Aorta (tissue), 5 donors: Measurements from ENCODE around the gene NLGN1. TPM values are rescaled to one million over a fixed set of nuclear protein-coding genes. Genes with fewer than 3 reads are reported as not detected.

ENCODE experiments used
- ATAC-seq: fragments of 200-7000 bp; cut with Tn5 transposase; one replicate; pipeline ENCODE4 v1.9.1; 2022; ENCODE audit warnings: moderate library complexity; ENCODE audit not compliant: low FRiP score
- DNase-seq, 2 donors: peaks; one replicate each; pipeline ENCODE4 v3.0.0-alpha.2; 2020
- H3K27ac ChIP-seq, 2 donors: one replicate each; pipeline ENCODE4 v1.5.1; 2013; ENCODE audit warnings: low read length in 2 of 2, mild to moderate bottlenecking in 2 of 2, moderate library complexity in 2 of 2, control low read depth in 1 of 2, inconsistent platforms in 1 of 2, low read depth in 1 of 2
- H3K27me3 ChIP-seq, 2 donors: one replicate each; pipeline ENCODE4 v1.6.1; 2013; ENCODE audit warnings: control low read depth in 1 of 2, low read length in 1 of 2, mild to moderate bottlenecking in 1 of 2, moderate library complexity in 1 of 2; ENCODE audit not compliant: insufficient read depth in 2 of 2, control insufficient read depth in 1 of 2
- H3K36me3 ChIP-seq, 2 donors: one replicate each; pipeline ENCODE4 v1.6.1; 2013; ENCODE audit warnings: control low read depth in 1 of 2, low read length in 1 of 2, mild to moderate bottlenecking in 1 of 2; ENCODE audit not compliant: insufficient read depth in 2 of 2, control insufficient read depth in 1 of 2
- H3K4me1 ChIP-seq, 2 donors: one replicate each; pipeline ENCODE4 v1.6.1; 2013; ENCODE audit warnings: low read length in 2 of 2, control low read depth in 1 of 2, mild to moderate bottlenecking in 1 of 2, moderate library complexity in 1 of 2; ENCODE audit not compliant: insufficient read depth in 2 of 2, control insufficient read depth in 1 of 2
- H3K4me3 ChIP-seq, 2 donors: one replicate each; pipeline ENCODE4 v1.5.1; 2013; ENCODE audit warnings: low read length in 2 of 2, control low read depth in 1 of 2, mild to moderate bottlenecking in 1 of 2
- H3K9me3 ChIP-seq: one replicate; pipeline ENCODE4 v1.6.1; 2013; ENCODE audit warnings: mild to moderate bottlenecking, low read length; ENCODE audit not compliant: control insufficient read depth
- WGBS, 2 donors: extraction: QIAGEN DNeasy Blood & Tissue Kit; methylation state at CpG; one replicate each; pipeline ENCODE4 v1.1.7; 2013; 5-methylcytosine and 5-hydroxymethylcytosine counted together
- intact Hi-C, 2 donors: fragments of 100-400 bp; cut with DNase I; formaldehyde crosslinking; loops; one replicate each; pipeline versions ENCODE4 v1.14.2 to v1.15.0; 2022
- polyA plus RNA-seq, 2 donors: library from polyadenylated mRNA; stranded (reverse); fragments of 200-250 nt; gene quantifications; one replicate each; pipeline ENCODE4 v1.2.3, GENCODE V29; 2013
- total RNA-seq, 2 donors: library from RNA; stranded (reverse); fragmentation: NEBNext Ultra II Directional; extraction: Animal tissue kit (Norgen Biotek cat#: 25700); gene quantifications; one replicate each; pipeline ENCODE4 v1.2.1, GENCODE V29; 2021
- donor health status: healthy with polysubstance abuse.
- donor health status: Bipolar disorder and iron deficiency.
- donor health status: DM: no; HTN: no; CAD: no.
- donor health status: DM: no; HTN: no; CAD: no.
- donor health status: DM: yes; HTN: yes; CAD: no.

Gene NLGN1
- total and polyA plus RNA-seq, 4 donors: 0.50 to 20.0 (median 8.6) TPM

GRCh38 chr3:174162550-174162949 is 765.0 kb downstream of the NLGN1 start:
- Histone ChIP-seq H3K36me3 (no peaks in the 10 kb centered on the region), H3K9me3 (no peaks in the 10 kb centered on the region), H3K4me3 (no peak overlapping the region), H3K4me1 (no peaks in the 10 kb centered on the region), H3K27ac (no peak overlapping the region), H3K27me3 (no peaks in the 10 kb centered on the region)
- ATAC-seq (no peak), DNase-seq (no peak)
- 91 to 92% methylated on average over 1 of the region's 1 CpG for WGBS, 2 donors
- intact Hi-C loops: no loop called here

DNA sequence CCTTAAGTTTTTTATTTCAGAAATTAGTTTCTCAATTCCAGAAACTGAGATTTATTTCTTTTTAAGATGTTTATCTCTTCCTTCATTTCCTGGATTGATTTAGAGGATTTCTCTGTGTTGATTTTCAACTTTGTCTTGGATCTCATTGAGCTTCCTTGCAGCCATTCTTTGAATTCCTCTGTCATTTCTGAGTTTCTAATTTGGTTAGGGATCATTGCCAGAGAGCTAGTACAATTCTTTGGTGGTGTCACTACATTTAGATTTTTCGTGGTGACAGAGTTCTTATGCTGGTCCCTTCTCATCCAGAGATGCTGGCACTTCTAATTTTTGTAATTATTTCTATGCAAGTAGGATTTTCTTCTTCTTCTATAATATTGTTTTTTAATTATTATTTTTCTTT is 770.5 kb downstream of the NLGN1 start:
- Histone ChIP-seq H3K4me1 (no peaks in the 10 kb centered on the region), H3K9me3 (no peaks in the 10 kb centered on the region), H3K4me3 (no peak overlapping the region), H3K36me3 (no peaks in the 10 kb centered on the region), H3K27ac (no peak overlapping the region), H3K27me3 (no peaks in the 10 kb centered on the region)
- intact Hi-C loops: no loop called here
- ATAC-seq: no peak
- DNase-seq: no peak
- WGBS, 2 donors: 3 to 10% methylated on average over 1 of the region's 1 CpG

DNA sequence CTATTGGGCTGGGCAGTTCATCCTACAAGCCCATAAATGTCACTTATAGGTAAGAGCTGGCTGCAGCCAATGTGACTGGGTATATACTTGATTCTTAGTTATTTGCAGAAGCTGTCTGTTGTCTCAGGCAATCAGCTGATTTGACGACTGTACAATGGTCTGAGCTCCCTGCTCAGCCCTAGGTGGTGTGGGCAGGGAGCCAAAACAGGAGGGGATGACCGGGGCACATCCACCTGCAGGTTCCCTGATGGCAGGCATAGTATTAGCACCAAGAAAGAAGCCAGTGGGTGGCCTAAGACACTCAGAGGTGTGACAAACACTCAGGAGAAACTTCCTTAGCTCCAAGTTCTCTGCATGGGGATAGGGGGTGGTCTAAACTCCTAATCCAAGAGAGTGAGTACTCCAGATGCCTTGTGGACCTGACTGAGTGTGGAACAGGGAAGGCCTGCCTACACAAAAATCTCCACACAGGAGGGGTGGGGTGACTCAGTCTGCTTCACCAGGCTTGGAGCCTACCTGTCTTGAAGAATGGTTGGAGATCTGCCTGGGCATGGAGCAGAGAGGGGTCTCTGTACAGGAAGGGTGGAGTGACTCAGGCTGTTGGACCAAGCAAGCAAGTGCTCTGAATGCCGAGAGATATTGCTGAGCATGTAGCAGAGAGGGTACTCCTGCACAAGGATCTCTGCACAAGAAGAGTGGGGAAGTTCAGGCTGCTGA is 771.2 kb downstream of the NLGN1 start:
- H3K36me3 ChIP-seq: no peaks in the 10 kb centered on the region
- H3K9me3 ChIP-seq: no peaks in the 10 kb centered on the region
- H3K27me3 ChIP-seq: no peaks in the 10 kb centered on the region
- ATAC-seq: no peak
- H3K27ac ChIP-seq: no peak overlapping the region
- H3K4me3 ChIP-seq: no peak overlapping the region
- DNase-seq: no peak
- intact Hi-C loops: no loop called here
- 91 to 93% methylated on average over 3 of the region's 3 CpGs for WGBS, 2 donors
- no peaks in the 10 kb centered on the region for H3K4me1 ChIP-seq

DNA sequence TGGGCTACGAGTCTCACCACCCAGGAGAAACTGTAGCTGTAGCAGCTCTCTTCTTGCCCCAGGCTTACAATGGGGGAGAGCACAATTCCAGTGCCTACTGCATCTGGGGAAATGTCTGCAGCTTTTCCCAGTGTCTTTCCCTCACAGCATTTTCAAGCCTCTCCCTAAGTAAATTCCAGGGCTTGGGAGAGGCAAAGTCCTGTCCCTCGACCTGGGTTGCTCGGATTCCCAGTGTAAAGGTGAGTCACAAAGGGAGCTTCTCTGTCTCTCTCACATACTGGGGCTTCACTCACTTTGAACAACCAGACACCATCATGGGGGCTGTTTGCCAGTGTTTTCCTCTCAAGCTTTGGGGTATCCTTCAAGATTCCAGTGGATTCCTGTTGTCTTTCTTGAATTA is 772.2 kb downstream of the NLGN1 start:
- no peaks in the 10 kb centered on the region for H3K4me1 ChIP-seq
- WGBS, 2 donors: 93 to 97% methylated on average over 3 of the region's 3 CpGs
- H3K9me3 ChIP-seq: no peaks in the 10 kb centered on the region
- H3K27me3 ChIP-seq: no peaks in the 10 kb centered on the region
- DNase-seq (no peak), ATAC-seq (no peak)
- H3K4me3 ChIP-seq: no peak overlapping the region
- intact Hi-C loops: no loop called here
- no peak overlapping the region for H3K27ac ChIP-seq
- no peaks in the 10 kb centered on the region for H3K36me3 ChIP-seq

GRCh38 chr3:174170248-174170647 is 772.7 kb downstream of the NLGN1 start:
- Histone ChIP-seq H3K36me3 (no peaks in the 10 kb centered on the region), H3K9me3 (no peaks in the 10 kb centered on the region), H3K27me3 (no peaks in the 10 kb centered on the region), H3K27ac (no peak overlapping the region), H3K4me3 (no peak overlapping the region), H3K4me1 (no peaks in the 10 kb centered on the region)
- DNase-seq: no peak
- WGBS, 2 donors: 86 to 87% methylated on average over 2 of the region's 2 CpGs
- ATAC-seq: no peak
- intact Hi-C loops: no loop called here

DNA sequence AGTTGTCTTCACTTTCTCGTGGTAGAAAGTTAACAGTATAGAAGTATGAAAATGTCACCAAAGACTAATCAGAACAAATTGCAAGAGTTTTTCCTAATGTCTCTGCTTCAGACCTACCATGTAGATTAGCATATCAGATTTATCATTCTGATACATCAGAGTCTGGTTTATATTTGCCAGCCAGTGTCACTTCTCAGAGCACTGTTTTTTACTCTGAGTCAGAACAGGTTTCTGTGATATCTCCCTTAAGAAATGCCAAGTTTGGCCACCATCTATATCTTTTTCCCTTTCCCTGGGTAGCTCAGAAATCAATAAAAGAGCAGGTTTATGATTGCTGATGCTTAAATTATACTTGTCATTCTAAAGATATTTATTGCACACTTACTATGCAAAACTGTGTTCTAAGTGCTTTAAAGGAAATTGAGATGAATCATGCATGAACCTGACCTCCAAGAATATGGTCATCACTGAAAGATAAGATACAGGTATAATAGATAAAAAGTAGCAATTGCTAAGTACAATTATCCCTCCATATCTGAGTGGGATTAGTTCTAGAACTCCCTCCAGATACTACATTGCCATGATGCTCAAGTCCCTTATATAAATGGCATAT is 788.9 kb downstream of the NLGN1 start:
- Histone ChIP-seq H3K36me3 (no peaks in the 10 kb centered on the region), H3K4me3 (no peak overlapping the region), H3K27me3 (no peaks in the 10 kb centered on the region), H3K4me1 (no peaks in the 10 kb centered on the region), H3K9me3 (no peaks in the 10 kb centered on the region), H3K27ac (no peak overlapping the region)
- ATAC-seq (no peak), DNase-seq (no peak)
- 61 to 77% methylated on average over 1 of the region's 1 CpG for WGBS, 2 donors
- intact Hi-C loops: no loop called here

DNA sequence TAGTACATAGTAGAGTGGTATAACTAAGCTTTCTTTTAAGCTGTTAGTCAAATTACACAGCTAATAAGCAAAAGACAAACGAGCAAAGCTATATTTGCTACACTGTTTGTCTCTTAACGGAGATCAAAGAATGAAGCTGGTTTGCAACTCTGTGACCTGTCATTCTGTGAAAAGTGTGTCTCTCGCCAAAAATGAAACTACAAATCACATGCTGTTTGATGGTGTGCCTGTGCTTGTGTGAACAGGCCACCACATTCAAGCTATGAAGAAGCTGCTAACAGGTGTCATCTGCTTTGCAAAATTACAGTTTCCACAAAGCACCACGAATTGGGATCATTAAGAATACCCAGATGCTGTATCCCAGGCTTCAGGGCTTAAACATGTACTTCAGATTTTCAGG is 793.8 kb downstream of the NLGN1 start:
- H3K4me1 ChIP-seq: no peaks in the 10 kb centered on the region
- 50 to 58% methylated on average over 4 of the region's 4 CpGs for WGBS, 2 donors
- no peak for DNase-seq
- ATAC-seq: no peak
- no peak overlapping the region for H3K4me3 ChIP-seq
- H3K27ac ChIP-seq: no peak overlapping the region
- no peaks in the 10 kb centered on the region for H3K27me3 ChIP-seq
- intact Hi-C loops: loop anchor here in 1 of 2 donors (5.0 kb wide), 1 partner anchor 34 kb away; no protein-coding TSS in a partner anchor
- H3K36me3 ChIP-seq: no peaks in the 10 kb centered on the region
- no peaks in the 10 kb centered on the region for H3K9me3 ChIP-seq

DNA sequence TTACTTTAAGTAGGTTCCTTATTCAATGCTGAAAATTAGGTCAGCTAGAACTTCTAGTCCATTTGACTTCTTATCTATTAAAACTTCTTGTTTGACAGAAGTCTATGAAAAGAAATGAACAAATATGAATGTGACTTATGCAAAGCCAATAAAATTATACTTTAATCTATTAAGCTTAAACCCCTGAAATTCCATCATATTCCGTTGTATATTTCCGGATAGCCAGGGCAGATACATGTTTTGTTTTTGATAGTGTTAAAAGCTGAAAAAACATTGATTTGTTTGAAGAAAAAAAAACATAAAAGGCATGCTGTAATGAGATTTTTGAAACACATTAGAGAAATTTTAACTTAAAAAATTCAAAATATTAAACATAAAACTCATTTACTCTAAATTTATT is 794.4 kb downstream of the NLGN1 start:
- no peaks in the 10 kb centered on the region for H3K9me3 ChIP-seq
- no peak overlapping the region for H3K4me3 ChIP-seq
- ATAC-seq (no peak), DNase-seq (no peak)
- no peak overlapping the region for H3K27ac ChIP-seq
- no peaks in the 10 kb centered on the region for H3K36me3 ChIP-seq
- H3K27me3 ChIP-seq: no peaks in the 10 kb centered on the region
- WGBS, 2 donors: 8 to 9% methylated on average over 2 of the region's 2 CpGs
- no peaks in the 10 kb centered on the region for H3K4me1 ChIP-seq
- intact Hi-C loops: loop anchor here in 1 of 2 donors (5.0 kb wide), 1 partner anchor 35 kb away; no protein-coding TSS in a partner anchor

- 60 to 65% methylated on average over 2 of the region's 2 CpGs for WGBS, 2 donors
- Histone ChIP-seq H3K36me3 (no peaks in the 10 kb centered on the region), H3K27ac (no peak overlapping the region), H3K4me1 (no peaks in the 10 kb centered on the region), H3K27me3 (no peaks in the 10 kb centered on the region), H3K9me3 (no peaks in the 10 kb centered on the region), H3K4me3 (no peak overlapping the region)
- no peak for DNase-seq
- ATAC-seq: no peak
- intact Hi-C loops: loop anchor here in 1 of 2 donors (5.0 kb wide), 1 partner anchor 35 kb away; no protein-coding TSS in a partner anchor
Observed at GRCh38 chr3:174192471-174192870, 794.9 kb downstream of the NLGN1 start.
